ENCODE results near the gene NT5DC2.

The NT5DC2 gene

DNA sequence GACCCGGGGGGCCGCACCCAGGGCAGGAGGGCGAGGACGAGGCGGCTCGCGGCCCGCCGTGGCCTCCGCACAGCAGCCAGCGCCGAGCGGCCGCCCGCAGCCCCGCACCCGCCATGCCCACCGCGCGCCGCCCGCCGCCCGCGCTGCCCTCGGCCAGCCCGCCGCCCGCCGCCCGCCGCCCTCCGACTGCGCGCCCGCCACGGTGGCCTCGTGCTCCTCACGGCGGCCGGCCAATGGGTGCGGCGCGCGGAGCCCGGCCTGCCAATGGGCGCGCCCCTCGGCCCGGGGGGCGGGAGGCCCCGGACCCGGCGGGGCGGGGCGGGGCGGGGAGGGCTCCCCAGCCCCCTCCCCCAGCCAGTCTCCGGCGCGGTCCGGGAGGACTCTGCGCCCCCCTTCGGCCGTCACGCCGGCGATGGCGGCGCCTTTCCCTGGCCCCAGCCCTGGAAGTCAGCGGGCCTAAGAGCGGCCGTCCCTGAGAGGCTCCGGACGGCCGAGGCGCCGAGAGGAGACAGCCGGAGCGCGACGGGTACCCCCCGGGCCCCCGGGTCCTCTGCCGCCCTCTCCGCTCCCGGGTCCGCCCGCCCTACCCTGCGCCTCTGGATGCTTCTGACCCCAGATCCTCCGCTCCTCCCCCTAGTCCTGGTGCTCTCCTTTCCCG, at the start of gene NT5DC2:
NT5DC2 (minus strand) TSS at position 235 of the 658 bp plus-strand sequence; CDS start at position 115, 120 bp downstream.
- peak; percentile 35 for DNase-seq

DNA sequence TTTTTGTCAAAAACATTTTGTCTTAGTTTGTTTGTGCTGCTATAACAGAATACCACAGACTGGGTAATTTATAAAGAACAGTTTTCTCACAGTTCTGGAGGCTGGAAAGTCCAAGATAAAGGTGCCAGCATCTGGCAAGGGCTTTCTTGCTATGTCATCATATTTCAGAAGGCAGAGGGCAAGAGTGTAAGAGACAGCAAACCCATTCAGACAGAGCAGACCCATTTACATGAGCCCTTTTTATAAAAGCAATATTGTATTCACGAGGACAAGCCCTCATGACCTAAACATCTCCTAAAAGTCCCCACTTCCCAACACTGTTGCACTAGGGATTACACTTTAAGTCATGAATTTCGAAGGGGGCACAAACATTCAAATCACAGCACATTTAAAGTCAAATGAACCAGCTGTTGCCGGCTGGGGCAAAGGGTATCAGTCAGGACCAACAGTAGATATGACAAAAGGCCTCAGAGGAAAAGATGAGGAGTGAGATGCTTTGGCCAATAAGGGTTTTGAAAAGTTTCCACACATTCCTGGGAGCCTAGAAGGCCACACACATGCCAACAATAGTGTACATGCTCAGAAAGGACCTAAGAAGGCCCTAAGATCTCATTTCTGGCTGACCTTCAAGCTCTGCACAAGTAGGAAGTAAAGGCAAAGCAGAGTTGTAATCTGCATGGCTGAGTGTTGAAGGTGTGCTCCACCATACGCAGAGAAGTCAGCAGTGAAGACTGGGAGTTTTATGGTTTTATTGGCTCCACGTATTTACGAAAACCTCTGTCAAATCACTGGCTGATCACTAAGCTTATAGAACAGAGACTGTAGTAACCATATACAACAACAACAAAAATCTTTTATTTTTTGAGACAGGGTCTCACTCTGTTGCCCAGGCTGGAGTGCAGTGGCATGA, 40.7 kb upstream of the NT5DC2 start:
- DNase-seq: no peak

DNA sequence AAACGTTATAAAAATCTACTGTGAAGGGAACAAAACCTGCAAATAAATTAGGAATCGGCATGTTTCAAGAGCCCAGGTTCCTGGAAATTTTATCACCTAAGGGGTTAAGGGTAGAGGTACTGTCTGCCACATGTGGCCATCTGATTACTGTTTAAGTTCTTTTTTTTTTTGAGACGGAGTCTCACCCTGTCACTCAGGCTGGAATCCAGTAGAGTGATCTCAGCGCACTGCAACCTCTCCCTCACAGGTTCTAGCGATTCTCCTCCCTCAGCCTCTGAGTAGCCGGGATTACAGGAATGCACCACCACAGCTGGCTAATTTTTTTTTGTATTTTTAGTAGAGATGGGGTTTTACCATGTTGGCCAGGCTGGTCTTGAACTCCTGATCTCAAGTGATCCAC, 38.6 kb upstream of the NT5DC2 start:
- no peak for DNase-seq

DNA sequence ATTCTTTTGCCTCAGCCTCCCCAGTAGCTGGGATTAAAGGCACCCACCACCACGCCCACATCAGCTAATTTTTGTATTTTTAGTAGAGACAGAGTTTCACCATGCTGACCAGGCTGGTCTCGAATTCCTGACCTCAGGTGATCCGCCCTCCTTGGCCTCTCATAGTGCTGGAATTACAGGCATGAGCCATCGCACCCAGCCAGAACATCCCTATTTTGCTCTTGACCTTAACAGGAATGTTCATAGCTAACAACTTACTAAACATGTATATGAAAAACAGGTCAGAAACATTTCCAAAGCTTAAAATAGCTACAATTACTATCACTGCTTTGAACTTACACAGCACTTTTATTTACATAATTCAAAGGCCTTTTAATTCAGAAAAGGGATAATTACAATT, 36.4 kb upstream of the NT5DC2 start:
- no peak for DNase-seq

DNA sequence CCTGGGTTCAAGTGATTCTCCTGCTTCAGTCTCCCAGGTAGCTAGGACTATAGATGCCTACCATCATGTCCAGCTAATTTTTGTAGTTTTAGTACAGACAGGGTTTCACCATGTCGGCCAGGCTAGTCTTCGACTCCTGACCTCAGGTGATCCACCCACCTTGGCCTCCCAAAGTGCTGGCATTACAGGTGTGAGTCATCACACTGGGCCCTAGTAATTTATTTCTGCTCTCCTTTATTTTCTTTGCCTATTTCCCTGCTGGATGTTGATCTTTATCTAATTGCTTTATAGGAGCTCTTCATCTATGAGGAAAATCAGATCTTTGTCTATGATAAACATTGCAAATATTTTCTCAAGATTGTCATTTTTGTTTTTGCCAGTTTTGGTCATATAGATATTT, 34.4 kb upstream of the NT5DC2 start:
- no peak for DNase-seq

DNA sequence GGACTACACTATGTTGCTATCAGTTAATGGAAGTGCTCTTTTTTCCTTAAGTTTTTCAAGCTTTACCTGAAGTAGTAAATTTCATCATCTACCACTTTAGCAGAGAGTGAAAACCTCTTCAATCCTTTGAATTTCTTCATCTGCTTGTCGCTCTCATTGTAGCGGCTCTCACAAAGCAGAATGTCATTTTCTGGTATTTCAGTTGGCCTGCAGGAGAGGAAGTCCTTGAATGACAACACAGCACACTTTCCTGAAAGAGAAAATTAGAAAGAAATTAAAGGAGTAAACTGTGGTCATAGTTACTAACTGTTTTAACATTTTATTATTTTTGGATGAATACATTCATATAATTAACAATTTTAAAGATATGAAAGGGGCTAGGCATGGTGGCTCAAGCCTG, 30.3 kb upstream of the NT5DC2 start:
- no peak for DNase-seq

DNA sequence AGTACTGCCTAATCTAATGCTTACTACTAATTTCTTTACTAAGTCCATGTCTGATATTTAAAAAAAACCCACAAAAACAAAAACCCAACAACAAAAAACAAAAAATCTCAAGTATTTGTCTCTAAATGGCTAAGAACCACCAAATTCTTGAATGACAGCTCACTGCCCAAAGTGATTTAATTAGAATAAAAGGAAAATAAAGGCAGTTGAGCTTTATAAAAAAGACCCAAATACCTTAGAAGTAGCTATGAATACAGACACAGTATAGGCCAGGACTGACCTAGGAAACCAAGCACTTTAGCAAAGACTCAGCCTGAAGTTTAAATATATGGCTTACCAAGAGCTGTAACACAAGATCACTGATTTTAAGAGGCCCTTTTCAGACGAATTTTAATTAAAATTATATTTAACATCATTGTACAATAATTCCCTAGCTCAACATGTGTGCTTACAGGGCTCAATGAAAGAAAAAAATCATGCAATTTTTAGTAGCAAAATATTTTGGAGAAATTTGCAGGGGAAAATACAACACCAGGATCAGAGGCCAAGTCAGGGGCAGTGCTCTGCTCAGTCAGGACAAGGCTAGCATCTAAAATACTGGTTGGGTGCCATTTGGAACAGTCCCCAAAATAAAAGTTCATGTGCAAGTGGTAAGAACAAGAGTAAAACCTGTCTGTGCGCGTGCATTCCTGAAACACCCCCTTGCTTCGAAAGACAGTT, 27.5 kb upstream of the NT5DC2 start:
- DNase-seq: no peak

DNA sequence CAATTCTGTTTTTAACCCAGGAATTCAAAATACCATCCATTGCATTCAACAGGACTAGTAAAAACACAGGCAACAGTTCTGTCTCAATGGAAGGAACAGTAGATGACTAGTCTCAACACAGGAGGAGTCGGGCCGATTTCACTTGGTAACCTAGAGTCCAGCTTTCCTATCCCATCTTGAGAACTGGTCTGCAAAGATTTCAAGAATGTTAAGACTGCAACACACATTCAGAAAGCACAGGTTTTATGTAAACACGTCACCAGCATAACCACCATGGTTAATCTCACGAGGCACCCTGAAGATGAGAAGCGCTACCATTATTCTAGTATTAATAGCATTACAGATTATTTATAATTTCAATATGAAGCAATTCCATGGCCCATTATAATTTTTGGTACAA, 24.8 kb upstream of the NT5DC2 start:
- no peak for DNase-seq

DNA sequence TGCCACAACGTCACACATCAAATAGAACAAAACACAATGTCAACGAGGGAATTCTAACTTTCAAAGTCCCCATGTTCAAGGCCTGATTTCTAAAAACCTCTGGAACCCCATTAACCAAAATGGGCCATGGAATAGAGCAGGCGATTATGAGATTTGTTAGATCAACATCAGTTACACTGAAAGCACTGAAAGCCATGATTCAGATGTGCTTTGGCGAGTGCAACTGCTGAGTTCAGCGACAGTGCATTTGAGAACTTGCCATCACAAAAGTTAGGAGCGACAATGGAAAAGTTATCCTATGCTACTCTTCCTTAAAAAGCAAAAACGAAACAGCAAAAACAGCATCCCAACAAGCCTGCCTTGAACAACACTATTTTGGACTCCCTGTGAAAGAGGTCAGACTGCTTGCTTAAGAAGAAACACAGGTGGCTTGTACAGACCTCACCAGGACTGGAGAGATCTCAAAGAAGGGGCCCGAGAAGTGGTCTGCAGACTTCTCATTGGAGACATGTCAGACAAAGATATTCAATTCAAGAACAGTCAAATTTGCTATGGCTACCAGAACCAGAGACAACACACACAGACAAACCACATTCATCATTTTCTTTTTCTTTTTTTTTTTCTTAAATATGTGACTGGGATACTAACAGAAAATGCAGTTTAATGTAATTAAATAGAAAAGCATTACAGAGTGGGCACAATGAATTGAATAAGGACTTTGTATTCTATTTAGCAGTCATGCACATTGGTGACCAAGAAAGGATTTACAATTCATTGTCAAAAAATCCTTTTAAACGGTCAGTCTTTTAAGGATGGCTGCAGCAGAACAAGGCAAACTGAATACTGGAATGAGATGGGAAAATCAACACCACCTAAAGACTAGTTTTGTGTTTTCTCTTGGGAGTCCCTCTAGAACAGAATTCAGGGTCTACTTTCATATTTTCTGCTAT, 23.6 kb upstream of the NT5DC2 start:
- no peak for DNase-seq

DNA sequence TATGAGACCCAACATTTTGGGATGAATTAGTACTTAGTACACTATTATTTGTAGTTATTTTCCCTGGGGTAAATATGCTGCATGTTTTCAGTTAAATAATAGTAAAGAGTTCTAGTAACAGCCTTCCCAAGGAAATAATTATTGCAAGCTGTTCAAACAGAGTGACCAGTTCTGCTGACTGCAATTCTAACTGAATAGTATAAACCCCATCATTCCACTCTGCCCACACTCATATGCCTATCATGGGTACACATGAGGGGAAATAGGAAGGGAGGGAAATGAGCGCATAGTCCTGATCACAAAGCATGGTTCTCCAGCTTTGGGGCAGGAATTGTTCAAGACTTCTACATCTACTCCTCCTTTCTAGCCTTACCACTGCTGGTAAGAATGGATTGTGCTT, 21.4 kb upstream of the NT5DC2 start:
- DNase-seq: no peak

DNA sequence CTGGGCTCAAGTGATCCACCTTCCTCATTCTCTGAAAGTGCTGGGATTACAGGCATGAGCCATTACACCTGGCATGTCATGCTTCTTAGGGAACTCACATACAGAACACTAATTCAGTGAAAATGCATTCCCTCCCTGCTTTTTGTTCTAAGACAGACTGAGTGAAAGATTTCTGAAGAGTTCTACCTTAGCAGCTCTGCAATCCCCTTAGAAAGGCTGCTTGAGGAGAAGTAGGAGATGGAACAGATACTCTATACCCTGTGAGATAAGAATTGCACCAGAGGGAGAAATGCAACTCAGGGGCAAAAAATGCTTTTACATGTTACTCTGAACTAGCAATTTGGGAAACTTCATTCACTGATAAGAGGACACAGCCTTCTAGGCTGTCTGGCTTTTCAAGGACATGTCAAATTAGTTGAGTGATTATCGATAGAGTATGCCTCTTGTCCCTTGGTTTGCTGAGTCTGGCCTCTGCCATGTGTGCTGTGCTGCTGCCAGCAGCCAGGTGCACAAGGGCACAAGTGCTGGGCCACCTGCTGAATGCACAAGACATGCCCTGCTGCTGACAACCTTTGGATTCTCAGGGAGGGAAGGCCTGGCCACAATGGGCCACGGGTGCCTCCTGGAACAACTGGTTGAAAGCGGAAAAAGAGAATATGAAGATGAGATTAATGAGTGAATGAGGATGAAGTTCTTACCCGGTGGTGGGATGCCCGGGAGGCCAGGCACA, 20.5 kb upstream of the NT5DC2 start:
- DNase-seq: no peak

DNA sequence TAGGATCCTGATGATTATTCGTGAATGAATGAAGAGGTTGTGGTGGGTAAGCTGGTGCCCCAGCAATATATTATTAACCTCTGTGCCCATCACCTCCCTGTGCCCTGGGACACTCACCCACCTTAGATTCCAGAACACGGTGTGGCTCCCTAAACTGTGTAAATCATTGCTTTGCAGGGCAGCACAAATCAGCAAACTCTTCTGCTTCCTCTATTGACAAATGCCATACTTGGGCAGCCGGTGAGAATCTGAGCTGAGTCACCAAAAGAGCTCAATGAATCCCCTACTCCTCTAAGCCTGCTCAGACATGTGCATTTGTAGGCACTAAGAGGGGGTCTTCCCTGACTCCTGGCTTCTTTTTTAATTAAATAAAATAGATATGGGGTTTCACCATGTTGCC, 18.4 kb upstream of the NT5DC2 start:
- DNase-seq: no peak

DNA sequence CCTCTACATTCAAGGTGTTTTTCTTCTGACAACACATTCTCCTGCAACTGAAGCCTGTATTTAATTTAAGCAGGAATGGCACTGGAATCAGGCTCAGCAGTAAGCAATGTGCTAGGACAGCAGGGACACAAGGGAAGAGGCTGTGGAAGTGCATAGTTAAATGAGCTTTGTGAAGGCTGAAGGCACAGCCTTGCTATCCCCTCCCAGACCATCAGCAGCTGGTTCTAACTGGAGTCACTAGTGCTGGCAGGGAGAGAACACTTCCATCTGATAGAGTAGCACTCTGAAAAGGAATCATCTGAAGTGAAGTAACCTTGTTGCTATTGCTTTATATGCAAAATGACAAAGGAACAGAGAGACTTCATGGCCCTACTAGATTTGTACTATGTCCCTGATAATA, 17.5 kb upstream of the NT5DC2 start:
- DNase-seq: no peak

DNA sequence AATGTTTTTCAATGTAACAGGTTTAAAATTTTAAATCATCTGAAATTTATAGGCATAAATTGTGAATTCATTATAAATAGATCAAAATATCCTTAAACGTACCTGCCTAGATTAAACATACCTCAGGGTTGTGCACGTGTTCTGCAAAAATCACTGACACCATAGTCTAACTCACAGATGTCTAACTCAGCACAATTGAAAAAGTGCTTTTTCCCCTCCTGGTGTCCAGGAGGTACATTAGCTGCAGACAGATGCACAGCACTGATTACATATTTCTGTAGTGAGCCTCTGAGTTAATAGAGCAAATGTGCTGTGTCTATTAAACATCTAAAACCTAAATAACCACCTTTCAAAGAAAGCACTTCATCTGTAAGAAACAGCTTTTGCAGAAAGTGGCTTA, 13.5 kb upstream of the NT5DC2 start:
- DNase-seq: no peak

DNA sequence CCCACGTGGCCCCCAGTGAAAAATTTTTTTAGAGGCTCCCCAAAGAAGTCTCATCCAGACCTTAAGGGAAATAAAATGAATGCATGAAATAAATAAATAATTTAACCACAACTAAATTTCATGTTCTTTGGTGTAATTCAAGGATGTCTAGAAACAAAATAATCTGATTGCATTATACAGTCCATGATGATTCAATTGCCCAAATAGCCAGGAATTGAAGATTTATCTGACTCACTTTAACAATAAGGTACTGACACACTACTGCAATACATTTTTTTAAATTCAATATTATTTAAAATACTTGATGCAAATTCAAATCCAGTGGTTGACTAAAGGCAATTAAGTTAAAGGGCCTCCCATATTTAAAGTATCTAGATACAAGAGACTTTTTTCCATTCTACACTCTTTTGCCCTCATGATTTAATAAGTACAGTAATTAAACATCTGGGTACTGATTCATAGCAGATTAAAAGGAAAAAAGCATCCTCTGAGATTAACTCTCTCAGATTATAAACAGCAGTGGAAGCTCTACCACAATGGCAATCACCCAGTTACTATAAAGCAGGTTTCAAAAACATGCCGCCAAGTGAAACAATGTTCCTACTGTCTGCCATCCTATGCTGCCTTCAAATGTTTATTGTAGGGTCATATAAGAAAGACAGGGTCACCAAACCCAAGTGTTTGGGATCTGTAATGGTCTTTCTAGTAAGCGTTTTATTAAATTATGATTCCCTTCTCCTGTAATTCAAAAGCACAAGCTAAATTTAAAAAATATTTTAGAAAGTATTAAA, 12.6 kb upstream of the NT5DC2 start:
- no peak for DNase-seq

DNA sequence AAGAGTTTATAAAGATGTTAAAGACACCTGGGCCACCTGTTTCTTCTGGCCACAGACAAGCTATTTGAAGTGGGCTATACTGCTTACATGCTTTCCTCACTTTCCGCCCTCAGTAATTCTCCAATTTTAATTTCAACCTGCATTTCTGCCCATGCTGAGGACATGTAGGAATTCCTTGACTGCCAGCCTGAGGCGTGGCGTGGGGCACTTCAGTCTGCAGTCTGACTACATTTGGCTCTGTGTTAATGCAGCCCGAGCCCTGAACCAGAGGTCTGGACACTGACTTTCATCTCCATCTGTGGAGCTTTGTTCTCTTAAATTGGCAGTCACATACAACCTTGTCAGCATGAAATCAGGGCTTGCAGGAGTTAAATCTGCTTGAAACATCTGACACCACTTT, 11.3 kb upstream of the NT5DC2 start:
- DNase-seq: no peak

DNA sequence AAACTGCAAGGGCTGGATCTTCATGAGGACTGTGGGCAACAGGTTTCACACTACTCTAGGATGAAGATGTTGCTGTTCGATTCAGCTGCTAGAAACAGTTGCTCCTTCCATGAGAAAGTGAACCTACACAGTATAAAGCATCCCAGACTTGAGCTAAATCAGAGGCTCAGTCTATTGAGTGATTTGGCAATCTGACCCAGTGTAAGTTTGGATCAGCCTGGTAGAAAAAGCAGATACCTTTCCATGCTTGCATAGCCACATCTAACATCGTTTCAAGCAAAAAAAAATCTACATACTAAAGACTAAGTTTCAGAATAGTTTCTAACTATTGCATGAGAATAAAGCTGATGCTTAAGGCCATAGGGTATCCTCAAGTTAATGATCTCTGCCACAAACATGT, 7.4 kb upstream of the NT5DC2 start:
- DNase-seq: no peak

DNA sequence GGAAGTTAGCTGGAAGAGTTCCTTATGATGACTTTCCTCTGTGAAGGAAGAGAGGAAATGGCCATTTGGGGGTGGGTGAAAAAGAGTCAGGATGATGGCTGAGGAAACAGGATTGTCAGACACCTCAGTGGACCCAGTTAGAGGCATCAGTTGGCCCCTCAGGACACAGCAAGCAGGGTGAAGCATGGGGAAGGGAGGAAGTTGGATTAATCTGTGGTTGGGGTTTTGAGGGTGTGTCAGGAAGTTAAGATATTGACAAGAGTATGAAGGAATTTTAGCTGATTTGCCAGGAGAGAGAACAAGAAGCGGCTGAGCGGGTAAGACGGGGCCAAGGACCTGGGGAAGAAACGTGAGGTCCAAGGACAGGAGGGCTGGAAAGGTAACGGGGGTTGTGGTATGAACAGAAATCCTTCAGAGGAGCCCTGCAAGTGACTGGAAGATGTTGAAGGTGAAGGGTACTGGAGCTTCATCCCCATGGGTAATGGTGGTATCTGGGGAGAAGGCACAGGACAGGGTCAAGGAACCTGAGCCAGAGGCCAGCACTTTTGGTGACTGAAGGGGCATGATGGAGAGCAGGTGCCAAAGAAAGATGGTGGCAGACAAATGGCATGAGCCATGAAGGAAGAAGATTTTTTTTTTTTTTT, 5.5 kb upstream of the NT5DC2 start:
- no peak for DNase-seq

DNA sequence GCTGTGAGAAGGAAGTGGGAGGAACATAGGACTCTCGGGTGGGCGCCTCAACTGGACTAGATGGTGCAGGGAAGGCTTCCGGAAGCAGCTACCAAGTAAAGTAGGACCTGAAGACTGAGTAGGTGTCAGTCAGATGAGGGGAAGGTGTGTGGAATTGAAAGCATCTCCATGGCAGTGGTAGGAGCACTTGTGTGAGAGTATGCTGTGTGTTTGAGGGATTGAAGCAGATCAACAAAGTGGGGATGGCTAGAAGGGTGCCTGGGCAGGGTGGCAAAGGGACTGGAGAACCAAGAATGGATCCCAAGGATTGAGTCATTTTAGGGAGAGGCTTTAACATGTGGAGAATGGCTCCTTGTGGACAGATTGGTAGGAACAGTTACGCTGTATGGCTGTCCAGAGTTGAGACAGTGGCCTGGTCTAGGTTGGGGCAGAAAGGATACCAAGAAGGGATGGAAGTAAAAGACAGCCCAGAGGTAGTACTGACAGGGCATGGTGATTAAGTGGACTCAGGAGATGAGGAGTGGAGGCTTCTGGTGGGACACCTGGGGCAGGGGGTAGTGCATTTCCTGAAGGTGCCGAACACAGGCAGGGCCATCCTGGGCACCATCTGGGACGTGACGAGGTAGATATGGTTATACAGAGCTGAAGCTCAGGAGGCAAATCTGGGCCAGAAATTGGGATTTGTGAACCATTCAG, 4.2 kb upstream of the NT5DC2 start:
- DNase-seq: no peak

DNA sequence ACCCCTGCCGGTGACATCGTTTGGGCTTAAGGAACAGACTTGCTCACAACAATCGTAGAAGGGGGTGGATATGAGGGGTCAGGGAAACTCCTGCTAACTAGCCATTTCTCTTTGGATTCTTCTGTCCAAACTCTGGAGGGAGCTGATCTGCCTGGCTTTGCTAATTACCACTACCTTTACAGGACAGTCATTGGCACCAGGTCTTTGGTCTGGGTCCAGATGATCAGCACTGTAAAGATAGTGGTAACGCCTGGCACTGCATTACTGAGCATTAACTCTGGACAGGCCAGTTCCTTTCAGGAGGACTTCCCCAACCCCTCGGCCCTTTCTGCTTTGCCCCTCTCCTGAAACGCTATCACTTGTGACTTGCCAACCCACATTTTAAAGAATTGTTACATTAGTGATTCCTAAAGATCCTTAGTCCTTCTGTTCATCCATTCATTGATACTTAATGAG, 3.5 kb upstream of the NT5DC2 start:
- no peak for DNase-seq
